COLO829 (cell line): ENCODE measurements around the gene TNNC1.

Experiments
- DNase-seq: peaks from one replicate; pipeline ENCODE4 v3.0.0; 2012; ENCODE audit warnings: low spot score

The TNNC1 gene

GRCh38 chr3:52483577-52484381 is 29.9 kb upstream of the TNNC1 start:
- no peak for DNase-seq

- no peak for DNase-seq
These were observed 29.2 kb upstream of the TNNC1 start for GRCh38 chr3:52483081-52483480.

- peak; percentile 24 for DNase-seq
These were observed 28.1 kb upstream of the TNNC1 start for GRCh38 chr3:52481819-52482521.

- DNase-seq: no peak
These were observed 27.2 kb upstream of the TNNC1 start for GRCh38 chr3:52480768-52481715.

GRCh38 chr3:52479877-52480575 is 26.2 kb upstream of the TNNC1 start:
- DNase-seq: no peak

GRCh38 chr3:52479037-52479876 is 25.4 kb upstream of the TNNC1 start:
- no peak for DNase-seq

GRCh38 chr3:52477796-52478095 is 23.9 kb upstream of the TNNC1 start:
- DNase-seq: no peak

- no peak for DNase-seq
These were observed 23.4 kb upstream of the TNNC1 start for GRCh38 chr3:52477076-52477795.

GRCh38 chr3:52473026-52473425 is 19.2 kb upstream of the TNNC1 start:
- no peak for DNase-seq

GRCh38 chr3:52472239-52473000 is 18.6 kb upstream of the TNNC1 start:
- DNase-seq: no peak

GRCh38 chr3:52471371-52472238 is 17.8 kb upstream of the TNNC1 start:
- DNase-seq: peak; percentile 32

- no peak for DNase-seq
These were observed 17.1 kb upstream of the TNNC1 start for GRCh38 chr3:52470920-52471319.

- no peak for DNase-seq
These were observed 15.2 kb upstream of the TNNC1 start for GRCh38 chr3:52469001-52469400.

- DNase-seq: no peak
These were observed 14.5 kb upstream of the TNNC1 start for GRCh38 chr3:52468336-52468735.

- DNase-seq: no peak
These were observed 9.6 kb upstream of the TNNC1 start for GRCh38 chr3:52463416-52463815.

- no peak for DNase-seq
These were observed 8.0 kb upstream of the TNNC1 start for GRCh38 chr3:52461874-52462273.

GRCh38 chr3:52458770-52459545 is 5.1 kb upstream of the TNNC1 start:
- DNase-seq: no peak
